Endothelial cell (in vitro differentiated cells): Measurements from ENCODE around the gene NRG2. TPM values are rescaled to one million over a fixed set of nuclear protein-coding genes. Genes with fewer than 3 reads are reported as not detected.

Experiments
- DNase-seq: peaks from one replicate; pipeline ENCODE4 v3.0.0; 2021; ENCODE audit warnings: low spot score
- H3K27ac Mint-ChIP-seq: one replicate; pipeline ENCODE4 v1.8.0; 2021; ENCODE audit warnings: mixed read lengths, inconsistent platforms; ENCODE audit not compliant: unreplicated experiment
- H3K27me3 Mint-ChIP-seq: one replicate; pipeline ENCODE4 v1.8.0; 2021; ENCODE audit warnings: mild to moderate bottlenecking, moderate library complexity, mixed read lengths, inconsistent platforms; ENCODE audit not compliant: unreplicated experiment
- H3K36me3 Mint-ChIP-seq: one replicate; pipeline ENCODE4 v1.8.0; 2021; ENCODE audit warnings: mild to moderate bottlenecking, low read depth, mixed read lengths, inconsistent platforms; ENCODE audit not compliant: unreplicated experiment
- H3K4me1 Mint-ChIP-seq: one replicate; pipeline ENCODE4 v1.8.0; 2021; ENCODE audit warnings: mild to moderate bottlenecking, mixed read lengths, inconsistent platforms; ENCODE audit not compliant: unreplicated experiment
- H3K4me3 Mint-ChIP-seq: one replicate; pipeline ENCODE4 v1.8.0; 2021; ENCODE audit warnings: mild to moderate bottlenecking, mixed read lengths, inconsistent platforms; ENCODE audit not compliant: unreplicated experiment
- H3K9me3 Mint-ChIP-seq: one replicate; pipeline ENCODE4 v1.8.0; 2021; ENCODE audit warnings: mixed read lengths, inconsistent platforms; ENCODE audit not compliant: unreplicated experiment
- total RNA-seq: library from RNA; stranded (reverse); fragmentation: NEBNext Ultra II Directional; extraction: Animal tissue kit (Norgen Biotek cat#: 25700); gene quantifications from one replicate; pipeline ENCODE4 v1.2.1, GENCODE V29; 2021; ENCODE audit not compliant: unreplicated experiment
- TF ChIP-seq, protein P1 (sequence below): fragments of 200-600 bp; sonication (generic); IDR thresholded peaks from one replicate; pipeline ENCODE4 v1.5.0; 2021; ENCODE audit warnings: antibody characterized with exemption; ENCODE audit not compliant: unreplicated experiment

NRG2 gene
- total RNA-seq, 1 donor from 2014 or later: not detected

GRCh38 chr5:139817362-139817761, 225.7 kb downstream of the NRG2 start:
- Mint-ChIP-seq H3K4me1 (no peaks in the 10 kb centered on the region), H3K4me3 (no peak overlapping the region), H3K27me3 (peaks cover 13% of the 10 kb centered on the region), H3K27ac (no peak overlapping the region), H3K9me3 (no peaks in the 10 kb centered on the region), H3K36me3 (no peaks in the 10 kb centered on the region)
- no peak for DNase-seq
- TF ChIP-seq, protein P1, sequence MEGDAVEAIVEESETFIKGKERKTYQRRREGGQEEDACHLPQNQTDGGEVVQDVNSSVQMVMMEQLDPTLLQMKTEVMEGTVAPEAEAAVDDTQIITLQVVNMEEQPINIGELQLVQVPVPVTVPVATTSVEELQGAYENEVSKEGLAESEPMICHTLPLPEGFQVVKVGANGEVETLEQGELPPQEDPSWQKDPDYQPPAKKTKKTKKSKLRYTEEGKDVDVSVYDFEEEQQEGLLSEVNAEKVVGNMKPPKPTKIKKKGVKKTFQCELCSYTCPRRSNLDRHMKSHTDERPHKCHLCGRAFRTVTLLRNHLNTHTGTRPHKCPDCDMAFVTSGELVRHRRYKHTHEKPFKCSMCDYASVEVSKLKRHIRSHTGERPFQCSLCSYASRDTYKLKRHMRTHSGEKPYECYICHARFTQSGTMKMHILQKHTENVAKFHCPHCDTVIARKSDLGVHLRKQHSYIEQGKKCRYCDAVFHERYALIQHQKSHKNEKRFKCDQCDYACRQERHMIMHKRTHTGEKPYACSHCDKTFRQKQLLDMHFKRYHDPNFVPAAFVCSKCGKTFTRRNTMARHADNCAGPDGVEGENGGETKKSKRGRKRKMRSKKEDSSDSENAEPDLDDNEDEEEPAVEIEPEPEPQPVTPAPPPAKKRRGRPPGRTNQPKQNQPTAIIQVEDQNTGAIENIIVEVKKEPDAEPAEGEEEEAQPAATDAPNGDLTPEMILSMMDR: no peak

DNA sequence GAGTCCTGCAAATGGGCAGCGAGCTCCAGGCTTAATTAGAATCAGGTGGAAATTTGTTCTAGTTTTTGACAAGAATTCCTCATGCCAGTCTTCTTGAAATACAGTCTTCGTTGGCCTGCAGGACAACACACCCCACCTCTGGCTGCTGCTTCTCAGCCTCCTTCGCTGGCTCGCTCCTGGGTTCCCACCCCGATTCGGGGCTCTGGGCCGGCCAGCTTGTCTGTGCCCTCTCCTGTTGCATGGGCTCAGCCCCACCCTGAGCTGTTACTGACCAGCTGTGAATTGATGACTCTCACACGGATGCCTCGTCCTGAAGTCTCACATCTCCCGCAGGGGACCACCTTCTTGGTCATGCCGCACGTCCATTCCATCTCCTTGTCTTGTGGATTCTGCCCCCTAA, 226.5 kb downstream of the NRG2 start:
- Mint-ChIP-seq H3K4me1 (no peaks in the 10 kb centered on the region), H3K4me3 (no peak overlapping the region), H3K36me3 (no peaks in the 10 kb centered on the region), H3K9me3 (no peaks in the 10 kb centered on the region), H3K27me3 (peaks cover 14% of the 10 kb centered on the region), H3K27ac (no peak overlapping the region)
- DNase-seq: no peak
- TF ChIP-seq, protein P1: no peak

DNA sequence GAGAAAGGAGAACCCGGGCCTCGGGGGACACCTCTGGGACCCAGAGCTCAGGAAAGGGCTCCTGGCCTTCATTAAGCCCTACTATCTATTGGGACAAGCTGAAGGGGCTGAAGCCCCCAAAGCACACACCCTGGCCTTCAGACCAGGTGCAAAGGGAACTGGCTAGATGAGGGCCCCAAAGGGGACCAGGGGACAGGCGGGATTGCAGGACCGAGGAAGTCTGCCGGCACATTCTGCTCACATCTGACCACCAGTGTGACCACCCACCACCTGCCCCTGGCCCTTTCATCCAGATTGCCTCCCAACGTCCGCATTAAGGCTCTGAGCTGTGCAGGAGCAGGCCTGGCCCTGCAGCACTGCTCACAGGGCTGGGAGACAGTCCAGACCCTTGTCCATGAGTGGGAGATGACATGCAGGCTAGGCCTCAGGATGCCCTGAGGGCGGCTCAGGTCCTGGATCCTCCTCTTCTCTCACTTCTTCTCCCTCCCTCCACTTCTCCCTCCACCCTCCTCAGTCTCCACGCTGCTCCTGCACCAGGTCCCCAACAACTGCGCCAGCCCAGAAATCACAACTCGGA, 228.3 kb downstream of the NRG2 start:
- no peak for DNase-seq
- TF ChIP-seq, protein P1: no peak
- peaks cover 12% of the 10 kb centered on the region for H3K27me3 Mint-ChIP-seq

DNA sequence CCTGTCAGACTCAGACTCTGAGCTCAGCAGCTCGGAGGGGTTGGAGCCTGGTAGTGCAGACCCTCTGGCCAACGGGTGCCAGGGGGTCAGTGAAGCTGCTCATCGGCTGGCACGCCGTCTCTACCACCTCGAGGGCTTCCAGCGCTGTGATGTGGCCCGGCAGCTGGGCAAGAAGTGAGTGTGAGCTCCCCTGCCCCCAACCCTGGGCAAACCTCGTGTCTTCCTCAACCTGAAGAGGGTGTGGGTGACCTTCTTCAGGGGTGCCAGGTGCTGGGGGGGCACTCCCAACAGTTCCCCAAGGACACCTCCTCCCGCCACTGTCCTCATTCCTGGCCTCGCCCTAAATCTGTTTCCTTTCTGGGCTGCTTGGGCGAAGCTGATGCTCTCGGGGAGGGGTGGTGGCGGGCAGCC, 228.9 kb downstream of the NRG2 start:
- H3K4me1 Mint-ChIP-seq: no peaks in the 10 kb centered on the region
- DNase-seq: no peak
- no peak overlapping the region for H3K27ac Mint-ChIP-seq
- no peak overlapping the region for H3K4me3 Mint-ChIP-seq
- peaks cover 11% of the 10 kb centered on the region for H3K27me3 Mint-ChIP-seq
- no peaks in the 10 kb centered on the region for H3K36me3 Mint-ChIP-seq
- TF ChIP-seq, protein P1: no peak
- H3K9me3 Mint-ChIP-seq: no peaks in the 10 kb centered on the region

More for the DNA sequence above, 228.3 kb downstream of the NRG2 start:
- no peaks in the 10 kb centered on the region for H3K4me1 Mint-ChIP-seq
- H3K36me3 Mint-ChIP-seq: no peaks in the 10 kb centered on the region
- H3K27ac Mint-ChIP-seq: no peak overlapping the region
- H3K9me3 Mint-ChIP-seq: no peaks in the 10 kb centered on the region
- H3K4me3 Mint-ChIP-seq: no peak overlapping the region

DNA sequence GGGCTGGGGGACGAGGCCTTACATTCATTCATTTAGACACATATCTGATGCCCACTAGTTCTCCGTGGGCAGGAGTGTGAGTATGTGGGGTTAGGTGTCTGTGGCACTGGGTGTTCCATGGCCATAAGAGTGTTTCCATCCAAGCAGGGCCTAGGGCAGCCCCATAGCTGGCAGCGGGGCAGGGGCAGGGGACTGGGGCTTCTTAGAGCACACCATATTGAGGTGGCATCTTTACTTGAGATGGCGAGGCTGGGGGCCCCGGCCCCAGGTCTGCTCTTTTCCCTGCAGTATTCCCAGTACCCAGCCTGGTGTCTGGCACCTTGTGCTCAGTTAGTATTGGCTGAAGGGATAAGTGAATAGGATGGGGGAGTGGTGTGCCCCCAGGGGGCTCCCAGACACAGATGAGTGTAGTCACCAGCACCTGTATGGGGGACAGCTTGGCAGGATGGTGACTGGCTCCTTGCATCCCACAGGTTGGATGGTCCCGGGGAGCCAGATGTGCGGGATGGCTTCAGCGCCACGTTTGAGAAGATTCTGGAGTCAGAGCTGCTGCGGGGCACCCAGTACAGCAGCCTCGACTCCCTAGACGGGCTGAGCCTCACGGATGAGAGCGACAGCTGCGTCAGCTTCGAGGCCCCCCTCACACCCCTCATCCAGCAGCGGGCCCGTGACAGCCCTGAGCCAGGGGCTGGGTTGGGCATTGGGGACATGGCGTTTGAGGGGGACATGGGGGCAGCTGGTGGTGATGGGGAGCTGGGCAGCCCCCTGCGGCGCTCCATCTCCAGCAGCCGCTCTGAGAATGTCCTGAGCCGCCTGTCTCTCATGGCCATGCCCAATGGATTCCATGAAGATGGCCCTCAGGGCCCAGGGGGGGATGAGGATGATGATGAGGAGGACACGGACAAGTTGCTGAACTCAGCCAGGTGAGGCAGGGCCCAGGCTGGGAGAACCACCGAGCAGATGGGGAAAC, 230.0 kb downstream of the NRG2 start:
- Mint-ChIP-seq H3K4me3 (no peak overlapping the region), H3K27me3 (peaks cover 9% of the 10 kb centered on the region), H3K27ac (no peak overlapping the region), H3K4me1 (no peaks in the 10 kb centered on the region), H3K36me3 (no peaks in the 10 kb centered on the region), H3K9me3 (no peaks in the 10 kb centered on the region)
- DNase-seq: no peak
- TF ChIP-seq, protein P1: no peak
